Peyer's patch (tissue), 4 donors: ENCODE results near the gene IFITM1.

Experiments
- POLR2A ChIP-seq, 2 donors: fragments of 450-650 bp; IDR thresholded peaks; one replicate each; pipeline ENCODE4 v1.5.1; 2017; ENCODE audit warnings: antibody characterized with exemption in 2 of 2, mild to moderate bottlenecking in 2 of 2, moderate library complexity in 2 of 2
- TF ChIP-seq, protein P1 (sequence below), 6 experiments: fragments of 450-650 bp in 4 of 6; fragments of 200-600 bp in 2 of 6; sonication (generic) in 1 of 6; IDR thresholded peaks; one replicate each; pipeline ENCODE4 v1.5.1; 2017 to 2019; ENCODE audit warnings: antibody characterized with exemption in 6 of 6, mild to moderate bottlenecking in 3 of 6, moderate library complexity in 1 of 6

DNA sequence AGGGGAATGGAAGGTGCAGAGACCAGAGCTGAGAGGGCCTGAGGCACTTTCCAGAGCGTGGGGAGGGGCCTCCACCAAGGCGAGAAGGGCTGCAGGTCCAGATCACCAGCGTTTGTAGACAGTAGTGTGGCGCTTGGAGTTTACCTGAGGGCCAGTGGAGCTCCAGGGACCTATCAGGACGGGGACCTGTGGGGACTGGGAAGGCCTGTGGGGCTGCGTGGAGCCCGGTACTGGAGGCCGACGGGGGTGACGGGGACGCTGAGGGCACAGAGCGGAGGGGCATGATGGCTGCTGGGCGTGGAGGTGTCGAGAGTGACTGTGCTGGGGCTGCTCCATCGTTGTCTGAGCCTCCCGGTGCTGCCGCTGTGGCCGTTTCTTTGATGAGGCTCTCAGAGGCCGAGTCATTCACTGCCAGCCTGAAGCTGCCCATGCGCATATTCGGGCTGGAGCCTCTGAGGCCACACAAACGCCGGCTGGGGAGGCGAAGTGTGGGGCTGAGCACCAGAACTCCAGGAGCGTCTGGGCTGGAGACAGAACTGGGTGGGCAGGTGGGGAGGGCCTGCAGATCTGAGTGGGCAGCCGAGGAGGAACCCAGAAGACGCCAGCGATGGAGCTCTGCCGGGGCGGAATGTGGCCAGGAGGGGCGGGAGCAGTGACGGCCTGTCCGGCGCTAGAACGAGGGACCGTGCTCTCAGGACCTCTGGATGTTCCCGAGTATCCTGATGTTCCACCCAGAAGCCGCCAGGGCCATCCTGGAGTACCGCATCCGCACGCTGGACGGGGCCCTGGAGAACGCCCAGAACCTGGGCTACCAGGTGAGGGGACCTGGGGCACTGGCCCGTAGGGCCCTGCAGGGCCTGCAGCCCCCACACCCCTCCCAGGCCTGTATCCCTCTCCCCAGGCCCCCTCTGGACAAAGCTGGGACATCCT lies 22.3 kb upstream of the IFITM1 start:
- TF ChIP-seq, protein P1, sequence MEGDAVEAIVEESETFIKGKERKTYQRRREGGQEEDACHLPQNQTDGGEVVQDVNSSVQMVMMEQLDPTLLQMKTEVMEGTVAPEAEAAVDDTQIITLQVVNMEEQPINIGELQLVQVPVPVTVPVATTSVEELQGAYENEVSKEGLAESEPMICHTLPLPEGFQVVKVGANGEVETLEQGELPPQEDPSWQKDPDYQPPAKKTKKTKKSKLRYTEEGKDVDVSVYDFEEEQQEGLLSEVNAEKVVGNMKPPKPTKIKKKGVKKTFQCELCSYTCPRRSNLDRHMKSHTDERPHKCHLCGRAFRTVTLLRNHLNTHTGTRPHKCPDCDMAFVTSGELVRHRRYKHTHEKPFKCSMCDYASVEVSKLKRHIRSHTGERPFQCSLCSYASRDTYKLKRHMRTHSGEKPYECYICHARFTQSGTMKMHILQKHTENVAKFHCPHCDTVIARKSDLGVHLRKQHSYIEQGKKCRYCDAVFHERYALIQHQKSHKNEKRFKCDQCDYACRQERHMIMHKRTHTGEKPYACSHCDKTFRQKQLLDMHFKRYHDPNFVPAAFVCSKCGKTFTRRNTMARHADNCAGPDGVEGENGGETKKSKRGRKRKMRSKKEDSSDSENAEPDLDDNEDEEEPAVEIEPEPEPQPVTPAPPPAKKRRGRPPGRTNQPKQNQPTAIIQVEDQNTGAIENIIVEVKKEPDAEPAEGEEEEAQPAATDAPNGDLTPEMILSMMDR (IDR thresholded peaks at IDR 0.05): no peak
- no peak for TF ChIP-seq POLR2A (IDR thresholded peaks at IDR 0.05)
